Uterus (tissue), 4 donors: Measurements from ENCODE around the gene TIMM8A. TPM values are rescaled to one million over a fixed set of nuclear protein-coding genes. Genes with fewer than 3 reads are reported as not detected.

Experiments
- DNase-seq, 2 donors: peaks; one replicate each; pipeline ENCODE4 v3.0.0-alpha.2; 2019 to 2020
- H3K27ac ChIP-seq, 2 donors: fragments of 200-600 bp; sonication (generic); 1 replicate in 1 of 2; 2 replicates in 1 of 2; pipeline ENCODE4 v1.5.1; 2016 to 2018
- H3K27me3 ChIP-seq, 2 donors: fragments of 200-600 bp; sonication (generic); one replicate each; pipeline ENCODE4 v1.5.1; 2018 to 2019; ENCODE audit warnings: control low read depth in 1 of 2
- H3K36me3 ChIP-seq, 2 donors: fragments of 200-600 bp; sonication (generic); one replicate each; pipeline ENCODE4 v1.5.1; 2019; ENCODE audit warnings: control low read depth in 1 of 2
- H3K4me1 ChIP-seq, 2 donors: fragments of 200-600 bp; sonication (generic); one replicate each; pipeline ENCODE4 v1.5.1; 2018 to 2019; ENCODE audit warnings: control low read depth in 1 of 2
- H3K4me3 ChIP-seq, 2 donors: fragments of 200-600 bp; sonication (generic); 1 replicate in 1 of 2; 2 replicates in 1 of 2; pipeline ENCODE4 v1.5.1; 2018 to 2019; ENCODE audit warnings: mild to moderate bottlenecking in 1 of 2
- H3K9me3 ChIP-seq, 2 donors: fragments of 200-600 bp; sonication (generic); one replicate each; pipeline ENCODE4 v1.5.1; 2019; ENCODE audit warnings: control low read depth in 1 of 2
- POLR2A ChIP-seq, 2 donors: fragments of 450-650 bp; IDR thresholded peaks; one replicate each; pipeline ENCODE4 v1.6.1; 2016; ENCODE audit warnings: antibody characterized with exemption in 2 of 2, mild to moderate bottlenecking in 1 of 2, moderate library complexity in 1 of 2
- intact Hi-C: fragments of 100-400 bp; cut with DNase I; formaldehyde crosslinking; loops from one replicate; pipeline ENCODE4 v1.15.1; 2023; ENCODE audit warnings: low total_unique reads
- total RNA-seq, 4 donors: library from RNA; depleted of rRNA in 3 of 4; stranded (reverse); fragments of >200 nt in 3 of 4; gene quantifications; one replicate each; pipeline versions ENCODE4 v1.1.0 to v1.2.4, GENCODE V29; 2014 to 2023
- TF ChIP-seq, protein P1 (sequence below), 4 experiments: fragments of 200-600 bp in 2 of 4; fragments of 450-650 bp in 2 of 4; sonication (generic) in 2 of 4; IDR thresholded peaks; one replicate each; pipeline ENCODE4 v1.5.1; 2016 to 2019; ENCODE audit warnings: antibody characterized with exemption in 4 of 4, mild to moderate bottlenecking in 2 of 4, moderate library complexity in 1 of 4
- donor health status: DM: yes; HTN: yes; CAD: no.

The TIMM8A gene
- total RNA-seq, 4 donors from 2014 or later, result 7.0 to 11.0 TPM; not detected in 2

GRCh38 chrX:101368800-101369199, 20.3 kb upstream of the TIMM8A start:
- DNase-seq, result no peak
- Histone ChIP-seq H3K4me1 (no peaks in the 10 kb centered on the region), H3K27ac (no peak overlapping the region), H3K36me3 (no peaks in the 10 kb centered on the region), H3K4me3 (no peak overlapping the region), H3K9me3 (no peaks in the 10 kb centered on the region), H3K27me3 (no peaks in the 10 kb centered on the region)
- TF ChIP-seq POLR2A (IDR thresholded peaks at IDR 0.05), result no peak
- TF ChIP-seq, protein P1, sequence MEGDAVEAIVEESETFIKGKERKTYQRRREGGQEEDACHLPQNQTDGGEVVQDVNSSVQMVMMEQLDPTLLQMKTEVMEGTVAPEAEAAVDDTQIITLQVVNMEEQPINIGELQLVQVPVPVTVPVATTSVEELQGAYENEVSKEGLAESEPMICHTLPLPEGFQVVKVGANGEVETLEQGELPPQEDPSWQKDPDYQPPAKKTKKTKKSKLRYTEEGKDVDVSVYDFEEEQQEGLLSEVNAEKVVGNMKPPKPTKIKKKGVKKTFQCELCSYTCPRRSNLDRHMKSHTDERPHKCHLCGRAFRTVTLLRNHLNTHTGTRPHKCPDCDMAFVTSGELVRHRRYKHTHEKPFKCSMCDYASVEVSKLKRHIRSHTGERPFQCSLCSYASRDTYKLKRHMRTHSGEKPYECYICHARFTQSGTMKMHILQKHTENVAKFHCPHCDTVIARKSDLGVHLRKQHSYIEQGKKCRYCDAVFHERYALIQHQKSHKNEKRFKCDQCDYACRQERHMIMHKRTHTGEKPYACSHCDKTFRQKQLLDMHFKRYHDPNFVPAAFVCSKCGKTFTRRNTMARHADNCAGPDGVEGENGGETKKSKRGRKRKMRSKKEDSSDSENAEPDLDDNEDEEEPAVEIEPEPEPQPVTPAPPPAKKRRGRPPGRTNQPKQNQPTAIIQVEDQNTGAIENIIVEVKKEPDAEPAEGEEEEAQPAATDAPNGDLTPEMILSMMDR (IDR thresholded peaks at IDR 0.05), result no peak
- intact Hi-C loops, result no loop called here

DNA sequence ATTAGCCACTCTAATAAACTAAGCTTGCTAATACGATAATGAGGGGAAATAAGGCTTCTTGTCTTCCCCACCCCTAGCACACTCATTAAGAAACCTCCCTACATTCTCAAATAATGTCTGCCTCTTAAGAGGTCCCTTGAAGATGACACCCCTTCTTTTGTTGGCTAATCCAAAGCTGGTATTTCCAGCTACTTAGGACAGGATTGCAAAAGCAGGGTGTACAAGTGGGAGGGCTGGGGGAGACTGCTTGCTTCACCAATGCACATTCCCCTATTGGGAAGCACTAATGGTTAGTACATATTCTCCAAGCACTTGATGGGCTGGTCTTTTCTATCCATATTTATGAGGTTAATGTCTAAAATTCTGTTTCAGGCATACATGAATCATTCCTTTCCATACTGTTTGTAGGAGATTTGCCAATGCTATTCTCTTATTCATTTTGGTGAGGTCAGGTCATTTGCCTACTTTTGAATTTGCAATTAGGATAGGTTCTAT, 16.8 kb upstream of the TIMM8A start:
- Histone ChIP-seq H3K27ac (no peak overlapping the region), H3K9me3 (no peaks in the 10 kb centered on the region), H3K36me3 (no peaks in the 10 kb centered on the region), H3K27me3 (no peaks in the 10 kb centered on the region), H3K4me1 (no peaks in the 10 kb centered on the region), H3K4me3 (no peak overlapping the region)
- intact Hi-C loops, result no loop called here
- DNase-seq, result no peak
- TF ChIP-seq POLR2A (IDR thresholded peaks at IDR 0.05), result no peak
- TF ChIP-seq, protein P1 (IDR thresholded peaks at IDR 0.05), result no peak

DNA sequence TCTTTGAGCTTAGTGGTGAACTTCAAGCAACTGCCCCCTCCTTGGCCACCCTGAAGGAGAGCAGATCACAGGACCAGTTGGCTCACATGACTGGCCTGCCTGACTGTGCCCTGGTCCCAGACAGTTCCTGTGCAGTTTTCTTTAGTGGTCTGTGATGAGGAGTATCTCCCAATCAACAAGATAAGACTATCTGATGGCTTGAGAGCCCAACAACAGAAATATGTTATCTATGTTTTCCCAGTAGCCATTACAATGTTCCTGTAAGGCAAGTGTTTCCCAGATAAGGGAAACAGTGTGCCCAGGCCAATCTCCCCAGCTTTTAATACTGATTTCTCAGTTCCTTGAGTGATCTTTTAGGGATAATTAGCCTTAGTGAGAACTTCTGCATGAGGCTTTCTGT, 14.2 kb upstream of the TIMM8A start:
- no peak overlapping the region for H3K4me3 ChIP-seq
- DNase-seq, result no peak
- H3K36me3 ChIP-seq, result no peaks in the 10 kb centered on the region
- no peak overlapping the region for H3K27ac ChIP-seq
- H3K9me3 ChIP-seq, result no peaks in the 10 kb centered on the region
- H3K4me1 ChIP-seq, result no peaks in the 10 kb centered on the region
- intact Hi-C loops, result no loop called here
- TF ChIP-seq, protein P1 (IDR thresholded peaks at IDR 0.05), result no peak
- no peak for TF ChIP-seq POLR2A (IDR thresholded peaks at IDR 0.05)
- H3K27me3 ChIP-seq, result no peaks in the 10 kb centered on the region

GRCh38 chrX:101362116-101362515, 13.6 kb upstream of the TIMM8A start:
- DNase-seq, result no peak
- Histone ChIP-seq H3K4me3 (no peak overlapping the region), H3K27me3 (no peaks in the 10 kb centered on the region), H3K4me1 (no peaks in the 10 kb centered on the region), H3K9me3 (no peaks in the 10 kb centered on the region), H3K27ac (no peak overlapping the region), H3K36me3 (no peaks in the 10 kb centered on the region)
- intact Hi-C loops, result no loop called here
- no peak for TF ChIP-seq POLR2A (IDR thresholded peaks at IDR 0.05)
- TF ChIP-seq, protein P1 (IDR thresholded peaks at IDR 0.05), result no peak

- intact Hi-C loops, result no loop called here
- Histone ChIP-seq H3K4me3 (no peak overlapping the region), H3K36me3 (no peaks in the 10 kb centered on the region), H3K27me3 (no peaks in the 10 kb centered on the region), H3K4me1 (no peaks in the 10 kb centered on the region), H3K9me3 (no peaks in the 10 kb centered on the region), H3K27ac (no peak overlapping the region)
- TF ChIP-seq, protein P1 (IDR thresholded peaks at IDR 0.05), result no peak
- TF ChIP-seq POLR2A (IDR thresholded peaks at IDR 0.05), result no peak
- no peak for DNase-seq
These were observed 11.8 kb upstream of the TIMM8A start for GRCh38 chrX:101360390-101360789.
